ENCODE measurements around the gene TMEM86B.

The TMEM86B gene, protein sequence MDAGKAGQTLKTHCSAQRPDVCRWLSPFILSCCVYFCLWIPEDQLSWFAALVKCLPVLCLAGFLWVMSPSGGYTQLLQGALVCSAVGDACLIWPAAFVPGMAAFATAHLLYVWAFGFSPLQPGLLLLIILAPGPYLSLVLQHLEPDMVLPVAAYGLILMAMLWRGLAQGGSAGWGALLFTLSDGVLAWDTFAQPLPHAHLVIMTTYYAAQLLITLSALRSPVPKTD

GRCh38 chr19:55228403-55229031, at the start of gene TMEM86B:
TMEM86B (minus strand) TSS chr19:55228763; CDS start chr19:55228741, 22 bp downstream.
- DNase-seq, result no peak

- no peak for DNase-seq
Measured at GRCh38 chr19:55277494-55277893, 48.9 kb upstream of the TMEM86B start.

- no peak for DNase-seq
Measured at GRCh38 chr19:55276720-55277430, 48.3 kb upstream of the TMEM86B start.

- no peak for DNase-seq
Measured at GRCh38 chr19:55275851-55276719, 47.5 kb upstream of the TMEM86B start.

GRCh38 chr19:55273978-55274707, 45.6 kb upstream of the TMEM86B start:
- DNase-seq, result no peak

GRCh38 chr19:55272142-55272541, 43.6 kb upstream of the TMEM86B start:
- DNase-seq, result no peak

GRCh38 chr19:55270172-55270942, 41.8 kb upstream of the TMEM86B start:
- DNase-seq, result no peak

GRCh38 chr19:55269299-55269698, 40.7 kb upstream of the TMEM86B start:
- no peak for DNase-seq

DNA sequence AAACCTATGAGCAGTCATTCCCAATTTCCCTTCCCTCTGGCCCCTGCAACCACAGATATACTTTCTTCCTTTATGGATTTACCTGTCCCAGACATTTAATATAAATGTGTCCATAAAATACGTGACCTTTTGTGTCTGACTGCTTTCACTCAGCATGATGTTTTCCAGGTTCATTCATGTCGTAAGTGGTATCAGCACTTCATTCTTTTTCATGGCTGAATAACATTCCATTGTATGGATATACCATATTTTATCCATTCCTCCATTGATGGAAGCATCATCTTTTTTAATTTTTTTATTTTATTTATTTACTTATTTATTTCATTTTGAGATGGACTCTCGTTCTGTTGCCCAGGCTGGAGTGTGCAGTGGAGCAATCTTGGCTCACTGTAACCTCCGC, 38.3 kb upstream of the TMEM86B start:
- no peak for DNase-seq

DNA sequence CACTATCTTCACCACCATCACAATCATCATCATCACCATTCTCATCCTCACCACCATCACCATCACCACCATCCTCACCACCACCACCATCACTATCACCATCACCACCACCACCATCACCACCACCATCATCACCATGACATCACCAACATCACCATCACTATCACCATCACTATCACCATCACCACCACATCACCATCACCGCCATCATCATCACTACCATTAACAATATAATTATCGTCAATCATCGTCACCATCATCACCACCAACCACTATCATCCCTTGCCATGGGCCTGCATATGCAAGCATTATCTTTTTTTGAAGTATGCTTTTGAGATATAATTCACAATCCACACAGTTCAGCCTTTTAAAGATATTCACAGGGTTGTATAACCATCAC, 37.8 kb upstream of the TMEM86B start:
- DNase-seq, result no peak

- DNase-seq, result no peak
Measured at GRCh38 chr19:55265723-55266386, 37.3 kb upstream of the TMEM86B start.

DNA sequence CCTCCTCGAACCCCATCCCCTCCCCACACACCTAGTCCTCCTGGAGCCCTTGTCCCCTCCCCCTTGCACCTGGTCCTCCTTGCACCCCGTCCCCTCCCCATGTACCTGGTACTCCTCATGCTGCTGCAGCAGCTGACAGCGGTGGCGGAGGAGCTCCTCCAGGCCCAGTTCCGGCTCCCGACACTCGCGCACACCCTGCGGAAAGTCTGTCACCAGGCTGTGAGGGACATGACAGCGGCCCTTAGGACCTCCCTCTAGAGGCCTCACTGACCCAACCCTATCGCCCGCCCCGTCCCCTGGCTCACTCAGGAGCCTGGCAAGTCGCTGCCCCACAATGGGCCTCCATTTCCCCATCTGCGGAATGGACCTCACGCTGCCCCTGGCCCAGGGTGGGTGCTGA, 36.6 kb upstream of the TMEM86B start:
- DNase-seq, result no peak

DNA sequence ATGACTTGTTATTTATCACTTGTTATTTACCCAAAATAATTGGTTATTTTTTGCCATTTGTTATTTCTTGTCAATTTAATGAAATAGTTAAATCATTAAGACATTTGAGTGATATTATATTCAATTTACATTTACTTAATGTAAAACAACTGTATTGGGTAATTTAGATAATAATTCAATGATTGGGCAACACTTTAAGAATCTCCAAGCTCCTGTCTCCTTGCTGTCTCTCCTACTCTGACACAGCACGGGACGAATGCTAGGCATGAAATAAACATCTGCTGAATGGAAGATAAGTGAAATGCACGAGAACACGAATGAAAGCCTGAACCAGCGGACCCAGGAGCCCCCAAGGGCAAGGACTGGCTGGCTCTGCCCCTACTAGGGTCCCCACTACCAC, 36.0 kb upstream of the TMEM86B start:
- DNase-seq, result no peak

- DNase-seq, result no peak
Measured at GRCh38 chr19:55262359-55262758, 33.8 kb upstream of the TMEM86B start.

DNA sequence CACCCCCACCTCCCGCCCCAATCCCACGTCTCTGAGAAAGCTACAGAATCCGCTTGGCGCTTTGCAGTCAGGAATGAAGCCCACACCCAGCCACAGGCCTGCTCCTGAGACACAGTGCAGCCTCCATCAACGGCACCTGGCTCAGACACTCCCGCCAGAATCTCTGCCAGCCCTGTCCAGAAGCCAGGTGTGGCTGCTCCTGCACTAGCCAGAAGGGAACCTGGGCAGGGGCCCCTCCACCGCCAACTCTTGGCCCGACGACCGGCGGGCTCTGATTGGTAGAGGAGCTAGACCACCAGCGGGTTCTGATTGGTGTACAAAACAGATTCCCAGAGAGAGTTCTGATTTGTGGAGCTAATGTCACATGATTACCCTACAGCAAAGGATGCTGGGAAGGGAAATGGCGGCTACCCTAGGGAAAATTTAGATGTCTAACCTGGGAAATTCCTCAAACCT, 33.1 kb upstream of the TMEM86B start:
- no peak for DNase-seq

GRCh38 chr19:55259540-55260210, 31.1 kb upstream of the TMEM86B start:
- no peak for DNase-seq

GRCh38 chr19:55258828-55259539, 30.4 kb upstream of the TMEM86B start, which contains the start of gene PPP6R1:
PPP6R1 (minus strand) TSS chr19:55259017; CDS start chr19:55247103, 11,914 bp downstream.
- peak; percentile 99 for DNase-seq

DNA sequence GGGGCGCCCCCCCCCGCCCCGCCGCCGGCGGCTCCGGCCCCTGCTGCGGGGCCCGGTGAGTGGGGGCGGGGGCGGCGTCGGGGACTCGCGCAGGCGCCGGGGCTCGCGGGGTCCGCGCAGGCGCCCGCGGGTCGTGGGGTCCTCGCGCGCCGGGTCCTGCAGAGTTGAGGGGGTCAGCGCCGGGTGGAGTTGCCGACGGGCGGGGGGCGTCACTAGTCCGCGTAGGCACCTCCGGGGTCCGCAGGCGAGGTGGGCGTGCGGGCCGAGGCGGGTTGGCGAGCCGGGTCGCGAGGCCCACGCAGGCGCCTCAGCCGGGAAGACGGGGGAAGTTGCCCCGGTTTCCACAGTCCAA, 29.9 kb upstream of the TMEM86B start:
- no peak for DNase-seq
